ENCODE results near the gene KCNMA1.

The KCNMA1 gene

GRCh38 chr10:77455561-77455960, 182.0 kb downstream of the KCNMA1 start:
- TF ChIP-seq EZH2phosphoT487 (conservative IDR thresholded peaks at IDR 0.05; ENCODE audit: low read length) (no peak), CTCF (IDR thresholded peaks at IDR 0.05; ENCODE audit: insufficient read depth, low read length, poor library complexity, severe bottlenecking) (no peak)
- no peaks in the 10 kb centered on the region for H3K27me3 ChIP-seq (ENCODE audit: low read length)

GRCh38 chr10:77452952-77453564, 184.6 kb downstream of the KCNMA1 start:
- Histone ChIP-seq H3K27me3 (ENCODE audit: low read length) (no peaks in the 10 kb centered on the region), H3K9me2 (replicated peaks; ENCODE audit: insufficient read depth, low read length) (no peaks in the 10 kb centered on the region), H3K9ac (ENCODE audit: low read length) (no peak overlapping the region), H4K20me1 (ENCODE audit: low read depth, low read length) (no peaks in the 10 kb centered on the region), H3F3A (ENCODE audit: insufficient read depth) (no peaks in the 10 kb centered on the region), H2AFZ (ENCODE audit: low read depth, low read length, severe bottlenecking) (no peak overlapping the region), H3K4me3 (ENCODE audit: insufficient read depth, low read length, poor library complexity, severe bottlenecking) (no peak overlapping the region), H3K9me3 (ENCODE audit: insufficient read depth, low read length) (no peaks in the 10 kb centered on the region), H3K4me2 (ENCODE audit: low read depth, low read length, poor library complexity, severe bottlenecking) (no peak overlapping the region), H3K36me3 (ENCODE audit: low read length) (no peaks in the 10 kb centered on the region), H3K27ac (ENCODE audit: low read depth, low read length) (no peak overlapping the region), H3K79me2 (ENCODE audit: insufficient read depth, low read length) (no peaks in the 10 kb centered on the region)
- TF ChIP-seq EZH2phosphoT487 (conservative IDR thresholded peaks at IDR 0.05; ENCODE audit: low read length) (no peak), CTCF (IDR thresholded peaks at IDR 0.05; ENCODE audit: insufficient read depth, low read length, poor library complexity, severe bottlenecking) (no peak)

More at GRCh38 chr10:77455561-77455960, 182.0 kb downstream of the KCNMA1 start:
- Histone ChIP-seq H3K9me3 (ENCODE audit: insufficient read depth, low read length) (no peaks in the 10 kb centered on the region), H3K9ac (ENCODE audit: low read length) (no peak overlapping the region), H3K9me2 (replicated peaks; ENCODE audit: insufficient read depth, low read length) (no peaks in the 10 kb centered on the region), H2AFZ (ENCODE audit: low read depth, low read length, severe bottlenecking) (no peak overlapping the region), H3F3A (ENCODE audit: insufficient read depth) (no peaks in the 10 kb centered on the region), H3K36me3 (ENCODE audit: low read length) (no peaks in the 10 kb centered on the region), H3K79me2 (ENCODE audit: insufficient read depth, low read length) (no peaks in the 10 kb centered on the region), H3K27ac (ENCODE audit: low read depth, low read length) (no peak overlapping the region), H4K20me1 (ENCODE audit: low read depth, low read length) (no peaks in the 10 kb centered on the region), H3K4me2 (ENCODE audit: low read depth, low read length, poor library complexity, severe bottlenecking) (no peak overlapping the region), H3K4me3 (ENCODE audit: insufficient read depth, low read length, poor library complexity, severe bottlenecking) (no peak overlapping the region)

- Histone ChIP-seq H3K36me3 (ENCODE audit: low read length) (no peaks in the 10 kb centered on the region), H2AFZ (ENCODE audit: low read depth, low read length, severe bottlenecking) (no peak overlapping the region), H3K9me2 (replicated peaks; ENCODE audit: insufficient read depth, low read length) (no peaks in the 10 kb centered on the region), H3K9me3 (ENCODE audit: insufficient read depth, low read length) (no peaks in the 10 kb centered on the region), H3K27me3 (ENCODE audit: low read length) (no peaks in the 10 kb centered on the region), H3K9ac (ENCODE audit: low read length) (no peak overlapping the region), H3F3A (ENCODE audit: insufficient read depth) (no peaks in the 10 kb centered on the region), H3K4me2 (ENCODE audit: low read depth, low read length, poor library complexity, severe bottlenecking) (no peak overlapping the region), H4K20me1 (ENCODE audit: low read depth, low read length) (no peaks in the 10 kb centered on the region), H3K27ac (ENCODE audit: low read depth, low read length) (no peak overlapping the region), H3K4me3 (ENCODE audit: insufficient read depth, low read length, poor library complexity, severe bottlenecking) (no peak overlapping the region), H3K79me2 (ENCODE audit: insufficient read depth, low read length) (no peaks in the 10 kb centered on the region)
- TF ChIP-seq CTCF (IDR thresholded peaks at IDR 0.05; ENCODE audit: insufficient read depth, low read length, poor library complexity, severe bottlenecking), result no peak
- no peak for TF ChIP-seq EZH2phosphoT487 (conservative IDR thresholded peaks at IDR 0.05; ENCODE audit: low read length)
Observed at GRCh38 chr10:77451886-77452285, 185.7 kb downstream of the KCNMA1 start.

Data from SU-DHL-6 (cell line).